SU-DHL-6 (cell line): ENCODE data around the gene INTS6.

ENCODE experiments used
- H2AFZ ChIP-seq: fragments of 200-600 bp; sonication (generic); 2 replicates; pipeline ENCODE4 v1.6.1; 2014; ENCODE audit warnings: low read depth, mild to moderate bottlenecking, moderate library complexity, mixed read lengths, antibody characterized with exemption, low read length; ENCODE audit not compliant: severe bottlenecking
- H3F3A ChIP-seq: fragments of 200-600 bp; shearing (Covaris generic); 2 replicates; pipeline ENCODE4 v1.6.0; 2016; ENCODE audit warnings: antibody characterized with exemption, mild to moderate bottlenecking; ENCODE audit not compliant: insufficient read depth
- H3K27ac ChIP-seq: fragments of 200-600 bp; sonication (generic); 2 replicates; pipeline ENCODE4 v1.5.1; 2016; ENCODE audit warnings: low read depth, mild to moderate bottlenecking, low read length, moderate library complexity, mixed read lengths
- H3K27me3 ChIP-seq: fragments of 200-600 bp; sonication (generic), shearing (Covaris generic); 2 replicates; pipeline ENCODE4 v1.6.0; 2014; ENCODE audit warnings: mild to moderate bottlenecking, low read length
- H3K36me3 ChIP-seq: fragments of 200-600 bp; sonication (generic); 2 replicates; pipeline ENCODE4 v1.6.1; 2014; ENCODE audit warnings: mild to moderate bottlenecking, low read length, mixed read lengths
- H3K4me2 ChIP-seq: fragments of 300-600, 200-600 bp; shearing (Covaris generic), sonication (generic); 2 replicates; pipeline ENCODE4 v1.6.0; 2014; ENCODE audit warnings: low read length, low read depth, mild to moderate bottlenecking; ENCODE audit not compliant: poor library complexity, severe bottlenecking
- H3K4me3 ChIP-seq: fragments of 200-600 bp; sonication (generic); 2 replicates; pipeline ENCODE4 v1.5.1; 2014; ENCODE audit warnings: antibody characterized with exemption, low read length, mild to moderate bottlenecking, mixed read lengths; ENCODE audit not compliant: insufficient read depth, poor library complexity, severe bottlenecking
- H3K79me2 ChIP-seq: fragments of 200-600 bp; sonication (generic); 2 replicates; pipeline ENCODE4 v1.6.1; 2014; ENCODE audit warnings: mild to moderate bottlenecking, low read length, moderate library complexity; ENCODE audit not compliant: insufficient read depth
- H3K9ac ChIP-seq: fragments of 200-600 bp; sonication (generic); 2 replicates; pipeline ENCODE4 v1.7.0; 2014; ENCODE audit warnings: mild to moderate bottlenecking, low read length
- H3K9me2 ChIP-seq: fragments of 200-600 bp; sonication (generic); replicated peaks from 2 replicates; pipeline ENCODE4 v1.6.1; 2014; ENCODE audit warnings: low read length; ENCODE audit not compliant: insufficient read depth
- H3K9me3 ChIP-seq: fragments of 200-600 bp; sonication (generic); 2 replicates; pipeline ENCODE4 v1.6.1; 2014; ENCODE audit warnings: low read length, mixed read lengths; ENCODE audit not compliant: insufficient read depth
- H4K20me1 ChIP-seq: fragments of 200-600 bp; sonication (generic); 2 replicates; pipeline ENCODE4 v1.6.1; 2014; ENCODE audit warnings: low read depth, mild to moderate bottlenecking, antibody characterized with exemption, low read length, moderate library complexity, mixed read lengths
- EZH2phosphoT487 ChIP-seq: fragments of 200-600 bp; sonication (generic), shearing (Covaris generic); conservative IDR thresholded peaks from 2 replicates; pipeline ENCODE4 v1.6.1; 2018; ENCODE audit warnings: mild to moderate bottlenecking, antibody characterized with exemption, low read length, moderate library complexity, mixed read lengths
- TF ChIP-seq, protein P1 (sequence below): fragments of 200-600 bp; sonication (generic); IDR thresholded peaks from one replicate; pipeline ENCODE4 v1.5.1; 2017; ENCODE audit warnings: antibody characterized with exemption, mild to moderate bottlenecking, low read length, moderate library complexity; ENCODE audit not compliant: insufficient read depth, poor library complexity, severe bottlenecking

INTS6 gene

DNA sequence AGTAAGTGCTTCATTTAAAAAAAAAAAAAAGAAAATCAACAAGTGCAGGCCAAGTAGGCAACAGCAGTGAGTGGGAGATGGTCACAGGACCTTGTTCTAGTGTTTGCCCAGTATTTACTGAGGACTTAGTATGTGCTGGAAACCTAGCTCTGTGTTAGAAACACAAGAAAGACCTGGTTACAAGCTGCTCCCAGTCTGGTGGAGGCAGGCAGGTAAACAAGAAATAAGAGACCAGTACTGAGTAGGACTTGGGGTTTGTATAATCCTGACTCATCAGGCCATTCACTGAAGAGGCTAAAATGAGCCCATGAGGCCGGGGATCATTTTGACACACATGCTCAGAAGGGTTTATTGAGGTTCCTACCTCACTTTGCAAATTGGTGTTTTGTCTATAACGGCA, 134.8 kb downstream of the INTS6 start:
- no peak overlapping the region for H3K9ac ChIP-seq

DNA sequence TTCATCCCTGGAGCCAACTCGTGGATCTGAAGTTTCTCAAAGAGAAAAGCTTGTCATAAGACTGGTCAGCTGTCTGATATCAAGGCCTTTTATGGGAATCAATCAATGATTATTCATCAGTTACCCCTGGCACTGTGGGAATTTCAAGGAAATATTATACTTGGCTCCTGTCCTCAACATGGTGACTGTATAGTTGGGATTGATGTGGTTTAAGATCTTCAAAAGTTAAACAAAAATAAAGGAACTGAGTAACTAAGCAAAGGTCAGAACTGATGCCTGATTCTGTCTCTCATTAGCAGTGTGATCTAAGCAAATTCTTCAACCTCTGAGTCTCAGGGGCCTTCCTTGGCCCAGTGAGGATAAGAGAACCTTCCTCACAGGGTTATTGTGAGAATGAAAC, 135.6 kb downstream of the INTS6 start:
- no peak overlapping the region for H3K4me2 ChIP-seq
- no peak overlapping the region for H3K27ac ChIP-seq
- no peaks in the 10 kb centered on the region for H3F3A ChIP-seq

More for the DNA sequence above, 134.8 kb downstream of the INTS6 start:
- no peaks in the 10 kb centered on the region for H4K20me1 ChIP-seq
- H3K79me2 ChIP-seq: no peaks in the 10 kb centered on the region
- H3K36me3 ChIP-seq: no peaks in the 10 kb centered on the region
- H3K4me2 ChIP-seq: no peak overlapping the region
- no peak overlapping the region for H3K4me3 ChIP-seq
- no peaks in the 10 kb centered on the region for H3K27me3 ChIP-seq
- H2AFZ ChIP-seq: no peak overlapping the region
- no peaks in the 10 kb centered on the region for H3K9me3 ChIP-seq
- TF ChIP-seq, protein P1, sequence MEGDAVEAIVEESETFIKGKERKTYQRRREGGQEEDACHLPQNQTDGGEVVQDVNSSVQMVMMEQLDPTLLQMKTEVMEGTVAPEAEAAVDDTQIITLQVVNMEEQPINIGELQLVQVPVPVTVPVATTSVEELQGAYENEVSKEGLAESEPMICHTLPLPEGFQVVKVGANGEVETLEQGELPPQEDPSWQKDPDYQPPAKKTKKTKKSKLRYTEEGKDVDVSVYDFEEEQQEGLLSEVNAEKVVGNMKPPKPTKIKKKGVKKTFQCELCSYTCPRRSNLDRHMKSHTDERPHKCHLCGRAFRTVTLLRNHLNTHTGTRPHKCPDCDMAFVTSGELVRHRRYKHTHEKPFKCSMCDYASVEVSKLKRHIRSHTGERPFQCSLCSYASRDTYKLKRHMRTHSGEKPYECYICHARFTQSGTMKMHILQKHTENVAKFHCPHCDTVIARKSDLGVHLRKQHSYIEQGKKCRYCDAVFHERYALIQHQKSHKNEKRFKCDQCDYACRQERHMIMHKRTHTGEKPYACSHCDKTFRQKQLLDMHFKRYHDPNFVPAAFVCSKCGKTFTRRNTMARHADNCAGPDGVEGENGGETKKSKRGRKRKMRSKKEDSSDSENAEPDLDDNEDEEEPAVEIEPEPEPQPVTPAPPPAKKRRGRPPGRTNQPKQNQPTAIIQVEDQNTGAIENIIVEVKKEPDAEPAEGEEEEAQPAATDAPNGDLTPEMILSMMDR: no peak
- TF ChIP-seq EZH2phosphoT487: no peak
- no peaks in the 10 kb centered on the region for H3K9me2 ChIP-seq
- no peaks in the 10 kb centered on the region for H3F3A ChIP-seq
- no peak overlapping the region for H3K27ac ChIP-seq

DNA sequence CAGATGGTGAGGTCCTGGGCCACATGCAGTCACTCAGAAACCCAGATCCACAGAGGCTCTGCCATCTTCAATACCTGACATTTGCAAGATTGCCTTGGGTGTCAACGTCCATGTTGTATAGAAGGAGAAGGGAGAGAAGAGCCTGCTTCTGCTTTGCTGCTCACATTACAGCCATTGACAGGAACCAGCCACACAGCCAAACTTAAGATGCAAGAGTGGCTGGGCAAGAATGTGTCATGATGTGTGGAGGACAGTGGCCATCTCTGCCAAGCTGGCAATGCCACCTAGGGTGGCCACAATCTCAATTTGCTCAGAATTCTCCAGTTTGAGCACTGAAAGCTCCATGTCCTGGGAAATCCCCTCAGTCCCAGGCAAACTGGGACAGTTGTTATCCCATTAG, 139.2 kb downstream of the INTS6 start:
- no peak overlapping the region for H3K9ac ChIP-seq
- no peaks in the 10 kb centered on the region for H3F3A ChIP-seq
- H3K27ac ChIP-seq: no peak overlapping the region
- H3K9me3 ChIP-seq: no peaks in the 10 kb centered on the region
- no peaks in the 10 kb centered on the region for H3K27me3 ChIP-seq
- no peak overlapping the region for H3K4me2 ChIP-seq
- no peak for TF ChIP-seq EZH2phosphoT487
- TF ChIP-seq, protein P1: no peak
- no peaks in the 10 kb centered on the region for H3K36me3 ChIP-seq
- H2AFZ ChIP-seq: no peak overlapping the region
- no peaks in the 10 kb centered on the region for H3K79me2 ChIP-seq
- no peaks in the 10 kb centered on the region for H3K9me2 ChIP-seq
- H4K20me1 ChIP-seq: no peaks in the 10 kb centered on the region
- H3K4me3 ChIP-seq: no peak overlapping the region

More for the DNA sequence above, 135.6 kb downstream of the INTS6 start:
- Histone ChIP-seq H2AFZ (no peak overlapping the region), H3K4me3 (no peak overlapping the region), H3K79me2 (no peaks in the 10 kb centered on the region), H3K9ac (no peak overlapping the region), H3K9me3 (no peaks in the 10 kb centered on the region), H3K36me3 (no peaks in the 10 kb centered on the region), H4K20me1 (no peaks in the 10 kb centered on the region), H3K9me2 (no peaks in the 10 kb centered on the region), H3K27me3 (no peaks in the 10 kb centered on the region)
- TF ChIP-seq EZH2phosphoT487: no peak
- TF ChIP-seq, protein P1: no peak
